ENCODE measurements around the gene LRRC41.
A peak's percentile ranks its signal among the peaks of the same experiment; 100 is the strongest.
"Not testable (repeated sequence)": the region's sequence is repeated elsewhere in the genome, so short reads cannot be mapped to it uniquely, and the experiment has no call there.

The LRRC41 gene

DNA sequence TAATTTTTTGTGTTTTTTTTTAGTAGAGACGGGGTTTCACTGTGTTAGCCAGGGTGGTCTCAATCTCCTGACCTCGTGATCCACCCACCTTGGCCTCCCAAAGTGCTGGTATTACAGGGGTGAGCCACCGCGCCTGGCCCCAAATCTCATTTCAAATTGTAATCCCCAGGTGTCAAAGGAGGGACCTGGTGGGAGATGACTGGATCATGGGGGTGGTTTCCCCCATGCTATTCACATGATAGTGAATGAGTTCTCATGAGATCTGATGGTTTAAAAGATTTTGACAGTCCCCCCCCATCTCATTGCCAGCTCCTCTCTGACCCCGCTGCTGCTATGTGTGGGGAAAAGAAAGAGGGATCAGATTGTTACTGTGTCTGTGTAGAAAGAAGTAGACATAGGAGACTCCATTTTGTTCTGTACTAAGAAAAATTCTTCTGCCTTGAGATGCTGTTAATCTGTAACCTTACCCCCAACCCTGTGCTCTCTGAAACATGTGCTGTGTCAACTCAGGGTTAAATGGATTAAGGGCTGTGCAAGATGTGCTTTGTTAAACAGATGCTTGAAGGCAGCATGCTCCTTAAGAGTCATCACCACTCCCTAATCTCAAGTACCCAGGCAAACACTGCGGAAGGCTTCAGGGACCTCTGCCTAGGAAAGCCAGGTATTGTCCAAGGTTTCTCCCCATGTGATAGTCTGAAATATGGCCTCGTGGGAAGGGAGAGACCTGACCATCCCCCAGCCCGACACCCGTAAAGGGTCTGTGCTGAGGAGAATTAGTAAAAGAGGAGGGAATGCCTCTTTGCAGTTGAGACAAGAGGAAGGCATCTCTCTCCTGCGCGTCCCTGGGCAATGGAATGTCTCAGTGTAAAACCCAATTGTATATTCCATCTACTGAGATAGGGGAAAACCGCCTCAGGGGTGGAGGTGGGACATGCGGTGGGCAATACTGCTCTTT is 16.8 kb upstream of the LRRC41 start:
- DNase-seq, result not testable (repeated sequence)

GRCh38 chr1:46319301-46319700 is 15.9 kb upstream of the LRRC41 start:
- not testable (repeated sequence) for DNase-seq

GRCh38 chr1:46317323-46317722 is 13.9 kb upstream of the LRRC41 start:
- DNase-seq, result no peak

DNA sequence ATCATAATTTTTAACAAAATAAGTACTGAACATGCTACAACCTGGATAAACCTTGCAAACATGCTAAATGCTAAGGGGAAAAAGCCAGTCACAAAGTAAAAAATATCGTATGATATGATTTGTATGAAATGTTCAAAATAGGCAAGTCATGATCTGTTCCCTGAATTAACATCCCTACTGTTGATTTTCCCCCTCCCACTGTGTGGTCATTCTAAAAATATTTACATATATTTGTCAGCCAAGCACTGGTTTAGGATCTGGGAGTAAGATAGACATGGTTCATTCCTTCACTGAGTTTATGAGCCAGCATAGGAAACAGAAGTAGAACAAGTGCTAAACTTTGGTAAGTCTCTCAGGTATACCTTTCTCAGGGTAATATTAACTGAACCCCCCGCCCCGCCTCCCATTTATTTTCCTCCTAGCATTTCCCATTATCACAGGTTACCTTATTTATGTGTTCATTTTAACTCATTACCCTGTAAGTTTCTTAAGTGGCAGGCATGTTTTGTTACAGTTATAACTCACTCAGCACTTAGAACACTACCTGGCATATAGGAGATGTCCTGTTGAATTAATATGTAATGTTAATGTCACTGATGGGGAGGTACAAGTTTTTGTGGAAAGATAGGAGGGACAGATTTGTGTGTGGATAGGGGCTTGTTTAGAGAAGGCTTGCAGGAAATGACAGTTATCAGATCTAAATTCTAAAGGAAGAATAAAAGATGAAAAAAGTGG is 12.4 kb upstream of the LRRC41 start:
- no peak for DNase-seq

DNA sequence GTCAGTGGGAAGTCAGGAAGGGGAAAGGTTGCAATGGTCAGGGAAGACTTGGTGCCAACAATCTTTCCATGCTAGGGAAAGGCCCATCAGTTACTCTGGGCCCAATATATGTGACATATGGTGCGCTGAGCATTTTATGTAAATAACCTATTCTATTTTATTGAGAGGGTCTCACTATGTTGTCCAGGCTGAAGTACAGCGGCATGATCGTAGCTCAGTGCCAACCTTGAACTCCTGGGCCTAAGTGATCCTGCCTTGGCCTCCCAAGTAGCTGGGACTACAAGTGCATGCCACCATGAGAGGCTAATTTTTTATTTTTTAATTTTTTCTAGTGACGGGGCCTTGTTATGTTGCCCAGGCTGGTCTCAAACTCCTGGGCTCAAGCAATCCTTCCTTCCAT is 6.9 kb upstream of the LRRC41 start:
- DNase-seq, result no peak

GRCh38 chr1:46309401-46310159 is 6.2 kb upstream of the LRRC41 start:
- DNase-seq, result no peak

- DNase-seq, result no peak
Observed at GRCh38 chr1:46306159-46306530, 2.7 kb upstream of the LRRC41 start.

GRCh38 chr1:46303872-46304326 is 483 bp upstream of the LRRC41 start:
- no peak for DNase-seq

- no peak for DNase-seq
Observed at GRCh38 chr1:46302641-46303037, 777 bp downstream of the LRRC41 start.

GRCh38 chr1:46301808-46302640 is 1.4 kb downstream of the LRRC41 start:
- peak; percentile 60 for DNase-seq

GRCh38 chr1:46301406-46301807 is 2.0 kb downstream of the LRRC41 start:
- DNase-seq, result no peak

DNA sequence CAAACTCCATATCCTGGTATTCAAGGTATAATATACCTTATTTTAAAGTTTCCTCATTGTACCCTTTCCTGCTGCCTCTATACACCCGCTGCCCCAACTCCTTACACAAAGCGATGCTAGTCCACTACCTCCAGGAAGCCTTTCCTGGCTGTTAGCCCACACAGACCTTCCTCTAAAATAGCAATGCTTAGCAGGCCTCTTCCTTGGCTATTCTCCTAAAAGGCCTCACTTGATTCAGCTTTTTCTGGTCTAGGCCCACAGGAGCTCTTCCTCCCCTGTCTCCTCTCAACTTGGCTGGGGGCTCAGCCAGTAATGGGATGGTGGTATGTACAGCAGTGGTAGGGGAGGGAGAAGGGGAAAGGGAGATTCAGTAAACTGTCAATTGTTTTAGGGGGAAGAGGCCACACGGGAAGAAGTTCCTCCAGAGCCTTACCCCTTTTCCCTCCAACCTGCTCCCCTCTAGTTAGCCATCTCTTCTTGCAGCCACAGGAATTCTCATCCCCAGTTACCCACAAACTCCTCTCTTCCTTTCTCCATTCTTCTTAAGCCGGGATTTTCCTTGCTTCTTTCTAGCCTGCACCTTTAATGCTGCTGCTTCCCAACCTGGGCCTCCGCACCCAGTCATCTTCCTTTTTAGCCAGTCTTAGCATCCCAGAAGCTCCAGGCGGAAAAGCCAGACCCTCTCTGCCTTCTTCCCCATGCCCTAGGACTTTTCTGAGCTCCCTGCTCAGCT is 2.6 kb downstream of the LRRC41 start:
- DNase-seq, result no peak

GRCh38 chr1:46298387-46298786 is 5.0 kb downstream of the LRRC41 start:
- DNase-seq, result no peak

DNA sequence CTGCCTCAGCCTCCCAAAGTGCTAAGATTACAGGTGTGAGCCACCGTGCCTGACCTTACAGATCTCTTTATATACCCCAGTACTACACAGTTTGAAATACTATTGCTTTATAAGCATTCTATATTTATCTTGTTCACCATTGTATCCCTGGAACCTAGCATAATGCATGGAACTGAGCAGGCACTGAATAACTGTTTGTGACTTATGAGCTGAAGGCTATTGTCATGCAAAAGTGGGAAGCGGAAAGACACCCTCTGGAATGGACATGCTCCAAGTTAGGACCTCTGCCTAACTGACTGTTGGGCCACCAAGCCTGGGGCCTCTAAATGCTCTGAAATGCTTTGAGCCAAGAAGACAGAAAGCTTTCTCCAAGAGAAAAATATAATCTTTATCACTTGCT is 8.1 kb downstream of the LRRC41 start:
- DNase-seq, result no peak

- no peak for DNase-seq
Observed at GRCh38 chr1:46289976-46290375, 13.4 kb downstream of the LRRC41 start.

- no peak for DNase-seq
Observed at GRCh38 chr1:46289134-46289494, 14.3 kb downstream of the LRRC41 start.

DNA sequence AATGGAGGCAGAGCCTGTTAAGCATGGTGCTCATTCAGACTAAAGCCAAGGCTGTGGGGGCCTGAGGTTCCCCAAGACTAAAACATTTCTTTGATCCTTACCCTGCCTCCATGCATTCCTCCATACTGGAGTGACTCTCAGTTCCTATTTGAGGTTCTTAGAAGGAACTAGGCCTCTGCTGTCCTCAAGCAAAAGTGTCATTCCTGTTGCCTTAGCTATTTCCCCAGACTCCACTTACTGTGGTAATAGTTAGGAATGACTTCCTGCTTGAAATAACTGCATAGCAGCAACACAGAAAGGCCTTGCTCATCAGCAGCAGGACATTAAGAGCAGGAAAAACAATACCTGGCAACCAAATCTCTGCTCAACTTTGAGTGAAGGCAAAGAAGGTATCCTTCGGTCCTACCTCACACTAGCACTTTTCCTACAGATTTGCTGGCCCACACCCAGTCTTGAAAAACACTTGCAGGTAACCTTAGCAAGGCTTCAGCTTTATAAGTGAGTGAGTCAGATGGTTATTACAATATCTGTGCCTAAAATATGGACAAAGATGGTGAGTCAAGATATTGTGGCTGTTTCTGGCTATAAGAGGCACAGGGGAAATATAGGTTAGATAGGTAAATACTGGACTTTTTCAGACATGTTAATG is 14.8 kb downstream of the LRRC41 start:
- DNase-seq, result no peak

GRCh38 chr1:46285730-46286477 is 17.5 kb downstream of the LRRC41 start:
- DNase-seq, result peak; percentile 51

- DNase-seq, result no peak
Observed at GRCh38 chr1:46284597-46285564, 18.5 kb downstream of the LRRC41 start.
